Fibroblast of the aortic adventitia (primary cell): ENCODE results near the gene AMH. TPM values are rescaled to one million over a fixed set of nuclear protein-coding genes. Genes with fewer than 3 reads are reported as not detected.

Experiments used
- DNase-seq: peaks from one replicate; pipeline ENCODE4 v3.0.0-alpha.2; 2010; ENCODE audit warnings: low read depth
- H3K4me3 ChIP-seq: 2 replicates; pipeline ENCODE4 v1.5.1; 2011; ENCODE audit warnings: low read depth, mild to moderate bottlenecking, control low read depth, low read length, moderate library complexity
- CTCF ChIP-seq: IDR thresholded peaks from 2 replicates; pipeline ENCODE4 v1.5.1; 2011; ENCODE audit warnings: mild to moderate bottlenecking, low read length, control low read depth, inconsistent platforms; ENCODE audit not compliant: insufficient read depth
- small RNA-seq: library from RNA; depleted of rRNA; stranded (forward); fragments of <200 nt; gene quantifications from one replicate; pipeline ENCODE3, GENCODE V24; 2012
- total RNA-seq: library from RNA; depleted of rRNA; stranded (reverse); fragments of >200 nt; gene quantifications from 2 replicates; pipeline ENCODE4 v1.2.3, GENCODE V29; 2012; ENCODE audit warnings: low replicate concordance

The AMH gene
- total RNA-seq, 1 donor: 0.81 TPM

- no peak for DNase-seq
- no peak for TF ChIP-seq CTCF
- H3K4me3 ChIP-seq: peak overlapping the region; percentile 44
Measured at GRCh38 chr19:2289714-2290435, 40.8 kb downstream of the AMH start.

GRCh38 chr19:2290441-2291184, 41.5 kb downstream of the AMH start:
- TF ChIP-seq CTCF: no peak
- DNase-seq: no peak
- H3K4me3 ChIP-seq: no peak overlapping the region

GRCh38 chr19:2291185-2291751, 42.1 kb downstream of the AMH start:
- no peak for DNase-seq
- TF ChIP-seq CTCF: no peak

GRCh38 chr19:2294687-2295335, 45.7 kb downstream of the AMH start:
- no peak overlapping the region for H3K4me3 ChIP-seq
- peak; percentile 85 for DNase-seq
- TF ChIP-seq CTCF: no peak

More at GRCh38 chr19:2291185-2291751, 42.1 kb downstream of the AMH start:
- H3K4me3 ChIP-seq: no peak overlapping the region

- TF ChIP-seq CTCF: no peak
- no peak overlapping the region for H3K4me3 ChIP-seq
- DNase-seq: no peak
Measured at GRCh38 chr19:2296141-2296540, 47.0 kb downstream of the AMH start.

- H3K4me3 ChIP-seq: no peak overlapping the region
- TF ChIP-seq CTCF: no peak
- DNase-seq: no peak
Measured at GRCh38 chr19:2300533-2300932, 51.4 kb downstream of the AMH start.

Small RNA genes within 50 kb of the gene (small RNA-seq; reads per million reads assigned to genes)
- not detected for gene MIR1227

Other genes with a start within 250 kb of the AMH start
- gene BTBD2, start 233.6 kb upstream of the AMH start, total RNA-seq: 15.5 and 59.3 TPM in 2 replicates
- gene MKNK2, start 198.1 kb upstream of the AMH start, total RNA-seq: 75.8 and 84.3 TPM in 2 replicates
- gene MOB3A, start 153.0 kb upstream of the AMH start, total RNA-seq: 7.4 and 40.4 TPM in 2 replicates
- 0.16 and 1.4 TPM in 2 replicates for gene IZUMO4, start 152.4 kb upstream of the AMH start, total RNA-seq
- gene AP3D1, start 97.8 kb upstream of the AMH start, total RNA-seq: 82.7 and 102 TPM in 2 replicates
- gene DOT1L, start 85.4 kb upstream of the AMH start, total RNA-seq: 10.3 and 12.0 TPM in 2 replicates
- gene PLEKHJ1, start 13.0 kb upstream of the AMH start, total RNA-seq: 30.9 and 33.4 TPM in 2 replicates
- 11.9 and 29.6 TPM in 2 replicates for gene SF3A2, start 12.5 kb upstream of the AMH start, total RNA-seq
- 0.27 and 0.74 TPM in 2 replicates for gene JSRP1, start 7.1 kb downstream of the AMH start, total RNA-seq
- not detected in 2 replicates for gene PEAK3, start 32.9 kb downstream of the AMH start, total RNA-seq
- gene LINGO3, start 58.8 kb downstream of the AMH start, total RNA-seq: not detected in 2 replicates
- 108 and 130 TPM in 2 replicates for gene LSM7, start 79.3 kb downstream of the AMH start, total RNA-seq
- gene SPPL2B, start 79.4 kb downstream of the AMH start, total RNA-seq: 24.6 and 47.2 TPM in 2 replicates
- not detected in 2 replicates for gene TMPRSS9, start 110.9 kb downstream of the AMH start, total RNA-seq
- 26.9 and 33.1 TPM in 2 replicates for gene TIMM13, start 178.3 kb downstream of the AMH start, total RNA-seq
- gene LMNB2, start 207.6 kb downstream of the AMH start, total RNA-seq: 16.7 and 68.1 TPM in 2 replicates
- 14.3 and 14.8 TPM in 2 replicates for gene GADD45B, start 226.8 kb downstream of the AMH start, total RNA-seq